Lung microvascular endothelial cell (primary cell): ENCODE results near the gene GPR89A. TPM values are rescaled to one million over a fixed set of nuclear protein-coding genes. Genes with fewer than 3 reads are reported as not detected.
"Not testable (repeated sequence)": the region's sequence is repeated elsewhere in the genome, so short reads cannot be mapped to it uniquely, and the experiment has no call there.

Source experiments
- DNase-seq, 2 donors: peaks; one replicate each; pipeline versions ENCODE4 v3.0.0 to v3.0.0-alpha.2; 2010; ENCODE audit warnings: low read depth in 2 of 2
- total RNA-seq: library from RNA; depleted of rRNA; stranded (reverse); fragments of >200 nt; gene quantifications from 2 replicates; pipeline ENCODE4 v1.2.1, GENCODE V29; 2014

GPR89A gene
- 13.7 and 17.9 TPM in 2 replicates for total RNA-seq

DNA sequence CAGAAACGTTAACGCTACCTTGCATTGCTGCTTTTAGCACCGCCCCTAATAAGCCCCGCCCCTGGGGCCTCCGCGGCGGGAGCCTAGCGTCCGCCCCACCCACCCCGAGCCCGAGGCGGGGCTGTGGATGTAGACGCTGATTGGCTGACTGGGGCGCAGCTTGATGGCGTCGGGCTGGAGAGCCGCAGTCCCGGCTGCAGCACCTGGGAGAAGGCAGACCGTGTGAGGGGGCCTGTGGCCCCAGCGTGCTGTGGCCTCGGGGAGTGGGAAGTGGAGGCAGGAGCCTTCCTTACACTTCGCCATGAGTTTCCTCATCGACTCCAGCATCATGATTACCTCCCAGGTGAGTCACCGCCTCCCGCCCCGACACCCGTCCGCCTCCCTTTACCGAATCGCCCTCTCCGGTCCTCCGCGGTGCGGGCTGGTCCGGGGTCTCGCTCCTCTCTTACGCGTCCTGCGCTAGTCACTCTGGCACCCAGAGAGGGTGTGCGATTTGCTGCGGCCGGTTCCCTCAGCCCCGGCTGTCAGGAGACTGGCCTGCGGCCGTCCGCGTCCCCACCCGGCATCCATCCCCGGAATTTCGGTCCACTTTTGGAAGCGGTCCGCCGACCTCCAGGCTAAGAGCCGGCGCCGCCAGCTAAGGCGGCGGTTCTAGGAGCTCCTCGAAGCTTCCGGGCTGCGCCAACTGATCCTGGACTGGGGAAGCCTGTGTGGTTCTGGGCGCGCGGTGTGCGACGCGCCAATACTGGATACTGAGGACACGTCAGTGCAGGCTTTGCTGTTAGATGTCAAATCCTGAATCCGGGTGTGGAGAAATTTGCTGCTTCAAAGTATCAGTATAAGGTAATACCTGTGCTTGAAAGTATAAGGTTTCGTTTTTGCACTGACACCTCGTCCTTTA, at the start of gene GPR89A:
Gene GPR89A, plus strand, starts transcription at position 156 of the 901 bp plus-strand sequence. Its CDS starts 146 bp downstream, at position 302.
- DNase-seq = peak; percentile 92 to 94

DNA sequence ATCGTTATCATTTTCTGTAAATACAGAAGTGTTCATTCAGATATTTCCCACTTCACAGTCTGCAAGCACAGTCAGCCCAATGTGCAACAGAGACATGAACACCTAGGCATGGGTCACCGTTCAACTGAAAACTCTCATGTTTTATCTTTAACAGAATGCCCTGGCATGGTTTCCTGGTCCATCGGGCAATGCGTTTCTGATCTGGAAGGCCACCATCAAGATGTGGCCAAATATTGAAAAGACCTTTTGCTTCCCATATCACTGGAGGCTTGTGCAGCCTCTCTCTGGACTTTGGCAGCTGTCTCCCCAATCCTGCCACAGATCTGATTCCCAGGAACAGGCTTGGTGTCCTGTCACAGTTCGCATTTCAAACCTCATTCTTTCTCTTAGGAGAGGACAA, 21.0 kb upstream of the GPR89A start:
- not testable (repeated sequence) for DNase-seq

DNA sequence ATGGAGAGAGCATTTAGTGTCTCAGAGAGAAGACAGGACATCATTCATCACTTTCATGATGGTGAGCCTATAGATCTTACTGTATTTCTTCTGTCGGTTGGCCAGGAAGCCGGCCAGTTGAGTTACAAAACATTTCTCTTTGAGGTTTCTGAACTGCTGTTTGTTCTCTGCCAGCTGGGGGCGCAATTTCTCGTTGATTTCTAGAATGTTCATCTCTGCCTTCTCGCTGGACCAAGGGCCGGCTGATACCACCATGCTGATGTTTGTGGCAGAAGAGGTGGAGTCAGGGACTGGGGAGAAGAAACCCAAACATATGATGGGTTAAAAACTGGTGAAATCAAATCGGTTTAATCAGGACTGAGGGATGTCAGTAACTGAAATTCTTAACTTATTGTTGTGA, 17.0 kb upstream of the GPR89A start:
- DNase-seq = not testable (repeated sequence)

DNA sequence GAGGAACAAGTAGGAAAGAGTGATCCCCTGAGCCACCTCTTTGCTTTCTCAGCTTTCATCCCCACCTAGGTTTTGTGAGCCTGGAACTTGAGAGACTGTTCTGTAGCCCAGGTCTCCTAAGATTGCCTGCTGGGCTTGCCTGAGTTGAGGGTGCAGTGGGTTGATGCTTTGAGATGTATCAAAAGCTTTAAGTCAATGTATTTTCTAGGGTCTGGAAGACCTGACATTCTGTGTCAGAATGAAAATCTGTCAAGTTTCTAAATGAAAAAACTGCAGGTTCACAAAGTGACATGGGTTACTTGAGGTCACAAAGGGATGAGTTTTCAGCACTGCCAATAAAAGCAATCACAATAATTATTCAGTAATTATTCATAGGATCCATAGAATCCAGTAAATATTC, 15.4 kb upstream of the GPR89A start:
- not testable (repeated sequence) for DNase-seq

DNA sequence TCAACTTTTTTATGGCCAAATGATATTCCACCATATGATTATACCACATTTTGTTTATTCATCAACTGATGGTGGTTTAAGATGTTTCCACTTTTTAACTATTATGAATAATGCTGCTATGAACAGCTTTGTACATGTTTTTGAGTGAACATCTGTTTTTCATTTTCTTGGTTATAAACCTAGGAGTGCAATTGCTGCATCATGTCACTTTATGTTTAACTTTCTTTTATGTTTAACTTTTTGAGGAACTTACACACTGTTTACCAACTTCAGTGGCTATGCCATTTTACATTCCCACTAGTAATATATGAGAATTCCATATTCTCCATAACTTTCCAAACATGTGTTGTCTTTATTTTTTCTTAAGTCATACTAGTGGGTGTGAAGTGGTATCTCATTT, 12.4 kb upstream of the GPR89A start:
- DNase-seq = not testable (repeated sequence)

DNA sequence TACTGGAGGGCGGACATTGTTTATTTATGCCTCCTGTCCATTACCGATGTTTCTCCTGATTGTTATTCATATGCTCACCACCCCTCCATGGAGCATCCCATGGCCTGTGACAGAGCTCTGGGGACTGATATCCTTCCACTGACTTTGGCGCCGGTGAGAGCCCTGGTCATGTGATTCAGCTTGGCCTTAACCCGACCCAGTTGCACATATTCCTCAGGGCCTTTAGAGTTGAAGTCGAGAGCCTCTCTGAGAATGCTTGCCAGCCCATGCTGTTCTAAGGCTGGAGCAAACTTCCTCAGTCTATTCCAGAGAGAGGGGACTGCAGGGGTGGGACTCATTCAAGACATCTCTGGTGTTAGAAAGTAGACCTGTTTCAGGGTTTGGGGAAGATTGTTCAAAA, 11.6 kb upstream of the GPR89A start:
- not testable (repeated sequence) for DNase-seq

DNA sequence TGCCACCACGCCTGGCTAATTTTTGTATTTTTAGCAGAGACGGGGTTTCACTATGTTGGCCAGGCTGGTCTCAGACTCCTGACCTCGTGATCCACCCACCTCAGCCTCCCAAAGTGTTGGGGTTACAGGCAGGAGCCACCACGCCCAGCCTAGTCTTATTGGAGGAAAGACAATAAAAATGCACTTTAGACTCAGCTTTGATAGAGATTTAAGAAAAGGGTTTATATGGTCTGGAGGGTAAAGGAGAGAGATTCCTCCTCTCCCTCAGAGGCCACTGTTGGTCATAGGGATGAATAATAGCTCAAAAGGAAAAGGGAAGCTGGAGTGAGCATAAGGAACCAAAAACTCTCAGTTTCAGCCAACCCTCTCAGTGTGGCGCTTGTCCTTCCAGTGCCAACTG, 8.4 kb upstream of the GPR89A start:
- not testable (repeated sequence) for DNase-seq

DNA sequence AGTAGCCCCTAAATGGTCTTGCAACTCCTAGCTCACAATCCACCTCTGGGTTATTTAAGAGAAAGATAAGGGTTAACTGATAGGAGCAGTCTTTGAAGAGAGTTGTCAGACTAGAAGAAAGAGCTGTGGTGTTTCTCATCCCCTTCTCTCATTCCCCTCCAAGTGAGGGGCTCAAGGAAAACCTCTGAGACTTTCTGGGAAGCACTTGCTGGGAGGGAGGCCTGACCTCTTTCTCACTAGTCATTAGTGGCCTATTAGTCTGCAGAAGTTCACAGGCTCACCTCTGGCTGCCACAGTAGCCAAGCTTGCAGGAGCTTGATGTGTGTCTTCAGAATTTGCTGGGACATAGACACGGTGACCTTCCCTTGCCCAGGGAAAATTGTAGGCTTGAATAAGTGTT, 6.2 kb upstream of the GPR89A start:
- no peak for DNase-seq

DNA sequence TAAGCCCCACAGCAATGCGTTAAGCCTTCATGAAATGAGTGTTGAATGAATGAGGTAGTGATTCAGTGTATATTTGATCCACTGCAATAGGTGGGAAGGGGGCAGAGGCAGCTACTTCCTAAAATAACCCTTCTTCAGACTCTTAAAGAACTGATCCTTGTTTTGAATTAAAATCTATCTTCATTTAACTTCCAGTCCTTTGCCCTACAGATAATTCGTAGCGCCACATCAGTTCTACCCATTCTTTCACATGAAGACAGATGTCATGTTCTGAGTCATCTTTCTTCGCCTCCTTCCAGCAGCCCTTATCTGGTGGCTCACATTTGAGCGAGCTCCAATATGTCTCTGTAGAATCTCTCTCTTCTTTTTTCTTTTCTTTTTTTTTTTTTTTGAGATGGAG, 948 bp upstream of the GPR89A start:
- DNase-seq = not testable (repeated sequence)

DNA sequence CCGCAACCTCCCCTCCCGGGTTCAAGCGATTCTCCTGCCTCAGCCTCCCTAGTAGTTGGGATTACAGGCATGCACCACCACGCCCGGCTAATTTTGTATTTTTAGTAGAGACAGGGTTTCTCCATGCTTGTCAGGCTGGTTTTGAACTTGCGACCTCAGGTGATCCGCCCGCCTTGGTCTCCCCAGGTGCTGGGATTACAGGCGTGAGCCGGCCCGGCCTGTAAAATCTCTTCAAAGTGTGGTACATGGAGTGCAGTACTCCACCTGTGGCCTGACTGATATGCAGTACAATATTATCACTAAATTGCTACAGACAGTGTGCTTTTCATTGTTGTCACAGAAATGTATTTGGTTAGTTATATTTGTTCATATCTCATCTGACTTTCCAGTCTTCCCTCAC, 499 bp upstream of the GPR89A start:
- not testable (repeated sequence) for DNase-seq

DNA sequence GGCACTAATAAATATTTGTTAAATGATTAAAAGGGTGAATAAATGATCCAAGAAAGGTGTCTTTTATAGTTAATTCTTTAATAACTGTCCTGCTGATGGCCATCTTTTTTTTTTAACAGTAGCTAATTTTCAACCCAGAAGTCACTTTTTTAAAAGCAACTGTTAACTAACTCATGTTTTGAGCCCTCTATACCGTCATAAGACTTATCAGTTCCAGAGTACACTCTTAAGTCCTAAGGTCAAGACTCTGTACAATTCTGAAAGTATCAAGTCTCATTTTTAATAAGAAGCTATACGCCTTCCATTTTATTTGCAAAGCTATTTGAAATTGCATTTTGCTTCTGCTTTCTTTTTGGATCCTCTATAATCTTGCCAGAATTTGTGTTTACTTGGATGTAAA, 3.0 kb downstream of the GPR89A start:
- DNase-seq = not testable (repeated sequence)

DNA sequence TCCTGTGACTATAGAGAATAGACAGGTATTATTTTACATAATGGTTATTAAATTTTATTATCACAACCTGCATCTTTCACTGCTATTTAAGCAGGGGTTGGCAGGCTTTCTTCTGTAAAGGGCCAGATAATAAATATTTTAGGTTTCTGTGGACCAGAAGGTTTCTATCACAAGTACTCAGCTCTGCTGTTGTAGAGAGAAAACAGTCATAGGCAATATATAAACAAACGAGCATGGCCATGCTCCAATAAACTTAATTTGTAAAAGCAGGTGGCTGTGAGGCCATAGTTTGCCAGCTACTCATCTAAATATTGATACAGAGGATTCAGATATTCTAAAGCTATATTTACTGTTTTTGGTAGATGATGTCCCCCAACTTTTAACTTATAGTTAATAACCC, 12.3 kb downstream of the GPR89A start:
- DNase-seq = not testable (repeated sequence)

DNA sequence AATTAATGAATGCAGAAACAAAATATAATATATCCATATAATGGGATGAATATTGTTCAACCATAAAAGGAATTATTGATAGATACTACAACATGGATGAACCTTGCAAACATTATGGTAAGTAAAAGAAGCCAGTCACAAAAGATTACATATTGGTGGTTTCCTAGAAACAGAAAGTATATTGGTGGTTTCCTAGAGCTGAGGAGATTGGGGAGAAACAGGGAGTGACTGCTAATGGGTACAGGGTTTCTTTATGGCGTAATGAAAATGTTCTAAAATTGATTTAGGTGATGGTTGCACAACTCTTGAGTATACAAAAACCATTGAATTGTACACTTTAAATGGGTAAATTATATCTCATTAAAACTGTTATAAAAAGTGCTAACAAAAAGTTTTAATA, 14.4 kb downstream of the GPR89A start:
- DNase-seq = not testable (repeated sequence)

DNA sequence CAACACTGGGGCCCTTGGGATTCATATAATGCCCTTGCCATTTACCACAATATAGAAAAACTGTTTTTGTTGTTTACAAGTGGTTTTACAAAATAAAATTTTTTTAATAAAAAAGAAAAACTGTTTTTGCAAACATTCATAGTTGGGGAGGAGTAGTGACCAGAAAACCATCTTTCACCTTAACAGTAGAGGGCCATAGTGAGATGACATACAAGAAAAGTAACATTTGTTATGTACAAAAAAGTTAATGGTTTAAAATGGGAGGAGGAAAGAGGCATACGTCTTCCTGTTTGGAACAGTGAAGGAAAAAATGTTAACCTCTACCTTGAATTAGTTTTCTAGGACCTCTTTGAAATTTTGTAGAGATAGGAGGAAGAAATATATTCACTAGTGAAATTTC, 28.4 kb downstream of the GPR89A start:
- DNase-seq = not testable (repeated sequence)

DNA sequence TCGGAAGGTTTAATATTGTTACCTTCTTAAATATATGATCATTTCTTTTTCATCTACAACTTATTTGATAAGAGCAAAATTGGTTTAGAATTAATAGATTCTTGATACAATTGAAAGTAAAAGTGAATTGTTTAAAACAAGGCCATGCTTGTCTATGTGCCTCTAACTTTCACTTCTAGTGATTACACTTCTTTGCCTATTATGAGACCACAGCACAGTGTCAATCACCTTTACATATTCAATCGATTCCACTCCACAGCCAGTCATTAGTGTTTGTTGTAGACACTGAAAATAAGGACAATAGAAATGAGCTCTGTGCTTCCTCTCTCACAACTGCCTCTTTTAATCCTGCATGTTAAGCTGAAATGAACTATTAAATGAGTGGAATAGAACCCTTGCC, 34.1 kb downstream of the GPR89A start:
- not testable (repeated sequence) for DNase-seq

DNA sequence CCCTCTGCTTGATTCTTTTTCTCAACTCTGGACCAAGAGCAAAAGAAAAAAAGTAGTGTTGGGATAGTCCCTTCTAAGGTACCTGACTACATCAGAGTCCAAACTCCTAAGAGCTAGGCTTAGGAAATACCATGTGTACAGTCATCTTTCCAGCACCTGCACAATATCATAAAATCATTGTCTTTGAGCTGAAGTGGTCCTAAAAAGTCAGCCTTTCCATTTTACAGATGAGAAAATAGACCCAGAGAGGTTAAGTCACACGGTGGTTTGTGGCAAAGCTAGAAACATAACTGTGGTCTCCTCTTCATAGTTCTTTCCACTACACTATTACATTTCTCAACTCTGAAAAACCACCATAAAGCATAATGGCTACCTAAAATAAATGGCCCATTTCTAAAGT, 36.2 kb downstream of the GPR89A start:
- not testable (repeated sequence) for DNase-seq

DNA sequence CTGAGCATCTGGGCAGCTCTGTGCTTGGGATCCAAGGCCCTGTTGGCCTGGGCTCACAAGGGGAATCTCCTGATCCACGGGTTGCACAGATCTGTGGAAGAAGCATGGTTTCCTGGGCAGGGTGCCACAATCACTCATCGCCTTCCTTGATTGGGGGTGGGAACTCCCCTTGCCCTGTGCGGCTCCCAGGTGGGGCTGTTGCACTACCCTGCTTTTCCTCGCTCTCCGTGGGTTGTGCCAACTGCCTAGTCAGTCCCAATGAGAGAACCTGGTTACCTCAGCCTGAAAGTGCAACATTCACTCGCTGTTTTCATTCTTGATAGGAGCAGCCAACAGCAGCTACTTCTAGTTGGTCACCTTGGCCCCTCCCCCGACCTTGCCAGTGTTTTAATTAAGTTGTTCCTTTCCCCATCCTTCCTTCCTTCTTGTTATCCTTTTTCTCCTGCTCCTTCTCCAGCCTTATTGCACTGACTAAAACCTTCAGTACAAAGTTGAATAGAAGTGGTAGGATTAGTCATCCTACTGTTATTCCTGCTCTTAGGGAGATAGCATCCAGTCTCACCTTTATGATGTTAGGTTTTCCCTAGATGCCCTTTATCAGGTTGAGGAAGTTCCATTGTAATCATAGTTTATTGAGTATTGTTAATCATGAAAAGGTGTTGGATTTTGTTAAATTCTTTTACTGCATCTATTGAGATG, 48.6 kb downstream of the GPR89A start:
- not testable (repeated sequence) for DNase-seq

DNA sequence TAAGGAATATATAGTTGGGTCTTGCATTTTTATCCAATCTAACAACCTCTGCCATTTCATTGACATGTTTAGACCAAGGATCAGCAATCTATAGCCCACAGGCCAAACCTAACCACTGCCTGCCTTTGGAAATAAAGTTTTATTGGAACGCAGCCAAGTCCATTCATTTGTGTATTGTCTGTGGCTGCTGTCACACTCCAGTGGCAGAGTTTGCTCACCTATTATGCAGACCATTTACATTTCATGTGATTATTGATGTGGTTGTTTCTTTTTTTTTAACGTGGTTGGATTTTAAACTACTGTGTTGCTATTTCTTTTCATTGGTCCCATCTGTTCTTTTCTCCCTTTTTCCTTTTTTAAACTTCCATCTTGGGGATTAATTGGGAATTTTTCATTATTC, 54.7 kb downstream of the GPR89A start:
- DNase-seq = peak in 1 of 2 donors; percentile 29

DNA sequence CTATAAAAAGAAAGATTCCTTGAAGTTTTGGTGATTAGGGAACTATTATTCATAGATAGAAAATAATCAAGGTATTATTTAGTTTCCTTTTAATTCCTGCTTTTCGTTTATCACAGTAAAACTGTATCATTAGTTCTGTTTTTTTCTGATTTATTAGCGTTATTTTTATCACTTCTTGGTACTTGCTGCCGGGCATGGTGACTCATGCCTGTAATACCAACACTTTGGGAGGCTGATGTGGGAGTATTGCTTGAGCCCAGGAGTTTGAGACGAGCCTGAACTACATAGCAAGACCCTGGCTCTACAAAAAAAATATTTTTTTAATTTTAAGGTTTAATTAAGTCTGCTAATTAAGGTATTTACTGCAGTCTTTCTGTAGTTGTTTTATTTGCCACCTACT, 57.2 kb downstream of the GPR89A start:
- not testable (repeated sequence) for DNase-seq

DNA sequence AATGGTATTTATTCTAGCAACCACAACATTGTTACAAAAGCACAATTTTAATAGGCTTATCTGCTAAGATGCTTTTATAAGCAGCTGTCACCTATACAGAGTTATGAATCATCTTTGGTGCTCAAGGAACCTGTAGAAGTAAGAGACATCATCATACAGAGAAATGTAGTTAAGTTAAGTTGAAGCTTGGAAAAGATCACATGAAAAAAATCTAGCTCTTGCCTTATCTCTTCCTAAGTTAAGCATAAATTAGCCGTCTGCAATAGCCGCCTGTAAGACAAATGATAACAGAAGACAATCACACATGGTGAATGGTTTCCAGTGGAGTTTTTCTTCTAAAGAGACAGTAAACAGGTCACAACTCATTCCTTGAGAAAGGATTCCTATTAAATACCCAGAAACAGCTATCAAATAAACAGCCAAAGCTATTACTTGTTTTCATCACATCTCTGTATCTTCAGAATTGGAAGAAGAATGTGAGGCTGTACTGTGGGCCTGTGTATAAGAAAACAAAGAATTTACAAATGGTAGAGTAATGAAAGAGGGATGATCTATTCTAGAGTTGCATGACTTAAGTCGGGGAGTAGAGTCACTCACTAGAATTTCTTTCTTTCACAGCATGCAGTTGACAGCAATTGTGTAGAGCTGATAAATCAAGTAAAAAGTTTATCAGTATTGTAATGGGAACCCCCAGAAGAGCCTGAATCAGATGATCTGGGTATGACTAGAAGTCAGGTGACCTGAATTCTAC, 63.4 kb downstream of the GPR89A start:
- DNase-seq = not testable (repeated sequence)

DNA sequence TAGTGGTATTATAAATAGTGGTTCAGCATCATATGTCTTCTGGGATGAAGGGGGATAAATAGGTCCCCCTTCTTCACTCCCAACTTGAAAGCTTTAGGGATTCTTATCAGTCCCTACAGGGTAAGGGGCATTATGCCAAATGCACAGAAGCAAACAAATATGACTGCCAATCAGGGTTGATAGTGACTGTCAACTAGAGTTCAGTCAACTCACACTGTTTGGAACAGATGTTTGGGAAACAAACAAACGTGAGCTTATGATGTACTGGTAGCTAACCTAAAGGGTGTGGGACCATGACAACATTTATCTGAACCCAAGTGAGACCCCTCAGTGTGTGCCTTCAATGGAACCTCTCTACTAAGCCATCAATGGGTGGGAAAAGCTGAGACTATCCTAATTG, 65.4 kb downstream of the GPR89A start:
- not testable (repeated sequence) for DNase-seq

DNA sequence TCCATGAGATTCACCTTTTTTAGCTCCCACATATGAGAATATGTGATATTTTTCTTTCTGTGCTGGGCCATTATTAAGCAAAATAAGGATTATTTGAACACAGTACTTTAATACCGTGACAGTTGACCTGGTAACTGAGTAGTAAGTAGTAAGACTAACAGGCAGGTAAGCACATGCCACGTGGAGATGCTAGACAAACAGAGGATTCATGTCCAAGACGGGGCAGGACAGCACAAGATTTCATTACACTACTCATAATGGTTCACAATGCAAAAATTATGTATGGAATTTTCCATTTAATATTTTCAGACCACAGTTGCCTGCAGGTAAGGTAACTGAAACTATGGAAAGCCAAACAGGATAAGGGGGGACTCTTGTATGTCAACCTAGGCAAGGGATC, 77.1 kb downstream of the GPR89A start:
- not testable (repeated sequence) for DNase-seq
